Measurements from ENCODE around the gene TNIK. TPM values are rescaled to one million over a fixed set of nuclear protein-coding genes. Genes with fewer than 3 reads are reported as not detected.

The TNIK gene
- total and polyA plus RNA-seq, 2 experiments from 2014 or later, result 14.6 to 34.3 TPM

- Histone ChIP-seq H3K36me3 (ENCODE audit: insufficient read depth) (no peaks in the 10 kb centered on the region), H2AFZ (no peak overlapping the region), H3K4me3 (peak overlapping the region; percentile 38), H3K4me1 (ENCODE audit: insufficient read depth) (peaks cover 58% of the 10 kb centered on the region), H3K27me3 (ENCODE audit: insufficient read depth) (no peaks in the 10 kb centered on the region), H3K79me2 (replicated peaks; ENCODE audit: insufficient read depth) (peaks cover 90% of the 10 kb centered on the region), H3K27ac (ENCODE audit: low read depth) (peak overlapping the region; percentile 76; the same call in 1 of the 2 replicates), H3K4me2 (peak overlapping the region; percentile 72), H3F3A (replicated peaks; ENCODE audit: low read depth) (no peaks in the 10 kb centered on the region), H3K9me2 (ENCODE audit: insufficient read depth) (no peaks in the 10 kb centered on the region), H4K20me1 (replicated peaks; ENCODE audit: insufficient read depth) (no peaks in the 10 kb centered on the region)
- Mint-ChIP-seq H3K27me3 (ENCODE audit: insufficient read depth, low read depth, poor library complexity) (no peaks in the 10 kb centered on the region), H3K4me3 (no peak overlapping the region), H3K4me1 (peaks cover 38% of the 10 kb centered on the region), H3K27ac (no peak overlapping the region), H3K9me3 (no peaks in the 10 kb centered on the region), H3K36me3 (ENCODE audit: low read depth) (no peaks in the 10 kb centered on the region)
- TF ChIP-seq POLR2AphosphoS5 (IDR thresholded peaks at IDR 0.05; ENCODE audit: low read depth) (no peak), CTCF (conservative IDR thresholded peaks at IDR 0.05; ENCODE audit: low read depth in 2 of 2) (peak; percentile 84 to 98), NANOG (IDR thresholded peaks at IDR 0.05; ENCODE audit: borderline replicate concordance) (peak; percentile 21; the same call in 1 of the 2 replicates), CREB1 (CRISPR knock-in tag; IDR thresholded peaks at IDR 0.05; ENCODE audit: low read depth) (no peak), STAT1 (IDR thresholded peaks at IDR 0.05; ENCODE audit: unreplicated experiment) (no peak), ZNF462 (CRISPR knock-in tag; IDR thresholded peaks at IDR 0.05) (no peak), REST (IDR thresholded peaks at IDR 0.05; ENCODE audit: unreplicated experiment) (no peak)
- DNase-seq (ENCODE audit: low spot score) (peak; percentile 86), ATAC-seq (peak; percentile 73)
Measured at GRCh38 chr3:171453180-171453886, 6.9 kb downstream of the TNIK start.
